Fibroblast of mammary gland (primary cell): ENCODE results near the gene PTPRM.

Source experiments
- DNase-seq: peaks from one replicate; pipeline ENCODE4 v3.0.0-alpha.2; 2010; ENCODE audit warnings: low read depth
- H3K4me3 ChIP-seq: 2 replicates; pipeline ENCODE4 v1.5.1; 2011; ENCODE audit warnings: low read depth, mild to moderate bottlenecking, low read length, moderate library complexity; ENCODE audit not compliant: control insufficient read depth
- TF ChIP-seq, protein P1 (sequence below): conservative IDR thresholded peaks from 2 replicates; pipeline ENCODE4 v1.5.1; 2011; ENCODE audit warnings: low read depth, low read length, inconsistent platforms; ENCODE audit not compliant: control insufficient read depth, insufficient read depth

Gene PTPRM

DNA sequence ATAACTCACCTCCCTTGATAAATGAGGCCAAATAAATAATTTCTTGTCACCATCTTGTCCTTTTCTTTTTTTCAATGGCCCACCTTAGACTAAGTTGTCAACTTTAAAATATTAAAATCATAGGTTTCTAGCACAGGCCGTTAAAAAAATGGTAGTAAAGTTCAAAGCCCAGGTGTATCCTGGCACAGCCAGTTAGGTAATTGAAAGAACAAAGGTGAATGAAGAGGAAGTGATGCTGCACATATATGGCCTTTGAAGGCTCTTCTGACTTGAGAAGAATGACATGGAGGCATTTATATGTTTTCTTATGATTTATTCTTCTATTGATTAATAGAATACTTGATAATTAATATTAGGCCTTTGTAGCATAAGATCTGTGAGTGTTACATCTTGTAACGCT is 208.7 kb downstream of the PTPRM start:
- no peak for DNase-seq
- TF ChIP-seq, protein P1, sequence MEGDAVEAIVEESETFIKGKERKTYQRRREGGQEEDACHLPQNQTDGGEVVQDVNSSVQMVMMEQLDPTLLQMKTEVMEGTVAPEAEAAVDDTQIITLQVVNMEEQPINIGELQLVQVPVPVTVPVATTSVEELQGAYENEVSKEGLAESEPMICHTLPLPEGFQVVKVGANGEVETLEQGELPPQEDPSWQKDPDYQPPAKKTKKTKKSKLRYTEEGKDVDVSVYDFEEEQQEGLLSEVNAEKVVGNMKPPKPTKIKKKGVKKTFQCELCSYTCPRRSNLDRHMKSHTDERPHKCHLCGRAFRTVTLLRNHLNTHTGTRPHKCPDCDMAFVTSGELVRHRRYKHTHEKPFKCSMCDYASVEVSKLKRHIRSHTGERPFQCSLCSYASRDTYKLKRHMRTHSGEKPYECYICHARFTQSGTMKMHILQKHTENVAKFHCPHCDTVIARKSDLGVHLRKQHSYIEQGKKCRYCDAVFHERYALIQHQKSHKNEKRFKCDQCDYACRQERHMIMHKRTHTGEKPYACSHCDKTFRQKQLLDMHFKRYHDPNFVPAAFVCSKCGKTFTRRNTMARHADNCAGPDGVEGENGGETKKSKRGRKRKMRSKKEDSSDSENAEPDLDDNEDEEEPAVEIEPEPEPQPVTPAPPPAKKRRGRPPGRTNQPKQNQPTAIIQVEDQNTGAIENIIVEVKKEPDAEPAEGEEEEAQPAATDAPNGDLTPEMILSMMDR = no peak
- no peak overlapping the region for H3K4me3 ChIP-seq

DNA sequence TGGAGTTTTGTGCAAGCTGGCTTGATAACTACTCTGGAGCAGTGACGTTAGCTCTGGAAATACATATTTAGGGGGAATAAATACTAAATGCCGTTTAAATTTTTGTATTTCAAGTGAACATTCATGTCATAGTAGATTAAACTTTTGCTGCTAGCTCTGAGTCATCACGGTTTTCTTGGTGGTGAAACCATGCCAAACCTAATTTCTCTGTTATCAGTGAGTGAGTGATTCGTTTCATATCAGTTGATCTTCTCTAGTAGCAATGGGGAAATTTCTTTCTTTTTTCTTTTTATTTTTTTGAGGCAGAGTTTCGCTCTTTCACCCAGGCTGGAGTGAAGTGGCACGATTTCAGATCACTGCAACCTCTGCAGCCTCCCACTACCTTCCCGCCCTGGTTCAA is 211.1 kb downstream of the PTPRM start:
- no peak for DNase-seq
- TF ChIP-seq, protein P1 = no peak
- H3K4me3 ChIP-seq = no peak overlapping the region

DNA sequence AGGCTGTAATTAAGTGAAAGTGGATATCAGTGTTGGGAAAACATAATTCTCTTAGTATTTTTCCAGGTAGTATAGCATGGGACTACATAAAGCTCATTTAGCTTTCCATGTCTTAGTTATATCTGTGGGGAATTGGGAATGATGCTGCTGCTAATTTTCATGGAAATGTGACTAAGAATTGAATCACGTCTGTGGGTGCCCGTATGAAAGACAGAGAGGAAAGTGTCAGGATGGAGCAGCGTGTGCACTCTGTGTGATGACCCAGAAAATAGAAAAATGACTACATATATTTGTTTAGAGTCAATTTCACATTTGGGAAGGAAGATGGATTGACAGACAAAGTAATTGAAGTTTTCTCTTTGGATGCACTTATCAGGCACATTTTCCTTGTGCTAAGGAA is 212.1 kb downstream of the PTPRM start:
- no peak for DNase-seq
- H3K4me3 ChIP-seq = no peak overlapping the region
- TF ChIP-seq, protein P1 = no peak

DNA sequence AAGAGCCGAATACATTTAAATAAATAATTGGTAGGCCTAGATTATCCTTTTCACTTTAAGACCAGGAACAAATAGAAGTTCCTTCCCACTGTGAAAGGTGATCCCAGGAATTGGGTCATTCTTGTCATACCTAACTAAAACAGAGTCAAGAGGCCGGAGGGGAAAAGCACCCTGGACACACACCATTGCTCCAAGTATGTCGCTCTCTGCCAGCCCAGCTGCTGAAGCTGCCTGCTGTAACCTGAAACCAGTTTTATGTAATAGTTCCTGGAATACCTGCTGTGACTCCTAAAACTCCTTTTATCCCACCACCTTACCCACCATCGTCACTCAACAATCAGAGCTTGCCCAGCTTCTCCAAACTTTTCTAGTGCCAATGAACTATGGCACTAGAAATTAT is 217.1 kb downstream of the PTPRM start:
- TF ChIP-seq, protein P1 = no peak
- DNase-seq = no peak
- no peak overlapping the region for H3K4me3 ChIP-seq

DNA sequence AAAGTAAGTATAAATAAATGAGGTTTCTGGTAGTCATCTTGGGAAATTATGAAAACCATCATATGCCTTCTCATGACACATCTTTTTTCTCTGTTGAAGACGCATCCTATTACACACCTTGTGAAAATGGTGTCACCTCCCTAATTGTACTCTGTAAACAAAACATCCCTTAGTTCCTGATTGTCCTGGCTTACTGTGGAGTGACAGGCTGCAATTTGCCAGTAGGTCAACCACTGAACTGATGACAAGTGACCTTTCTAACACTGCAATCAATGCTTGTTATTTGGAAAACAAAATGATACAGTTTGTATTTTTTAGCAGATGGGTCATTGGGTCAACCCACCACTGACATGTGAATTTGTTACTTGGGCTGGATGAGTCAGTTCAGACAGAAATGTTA is 219.5 kb downstream of the PTPRM start:
- no peak overlapping the region for H3K4me3 ChIP-seq
- no peak for DNase-seq
- TF ChIP-seq, protein P1 = no peak

DNA sequence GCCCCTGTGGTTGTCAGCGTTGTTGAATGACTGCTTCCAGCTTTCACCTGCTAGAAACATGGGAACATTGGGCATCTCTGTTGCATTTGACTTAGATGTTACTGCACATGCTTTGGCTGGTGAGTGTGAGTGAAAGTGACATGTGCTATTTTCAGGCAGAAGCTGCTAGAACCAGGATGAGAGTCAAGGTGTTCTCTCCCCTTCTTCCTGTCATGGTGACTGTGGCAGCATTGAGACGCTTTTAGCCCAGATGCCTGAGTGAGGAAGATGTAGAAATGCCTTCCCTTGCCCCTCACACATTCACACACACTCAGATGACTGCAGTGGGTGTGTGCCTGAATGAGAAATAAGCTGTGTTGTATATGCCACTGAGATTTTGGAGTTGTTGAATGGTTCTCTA is 220.2 kb downstream of the PTPRM start:
- TF ChIP-seq, protein P1 = no peak
- no peak overlapping the region for H3K4me3 ChIP-seq
- no peak for DNase-seq

DNA sequence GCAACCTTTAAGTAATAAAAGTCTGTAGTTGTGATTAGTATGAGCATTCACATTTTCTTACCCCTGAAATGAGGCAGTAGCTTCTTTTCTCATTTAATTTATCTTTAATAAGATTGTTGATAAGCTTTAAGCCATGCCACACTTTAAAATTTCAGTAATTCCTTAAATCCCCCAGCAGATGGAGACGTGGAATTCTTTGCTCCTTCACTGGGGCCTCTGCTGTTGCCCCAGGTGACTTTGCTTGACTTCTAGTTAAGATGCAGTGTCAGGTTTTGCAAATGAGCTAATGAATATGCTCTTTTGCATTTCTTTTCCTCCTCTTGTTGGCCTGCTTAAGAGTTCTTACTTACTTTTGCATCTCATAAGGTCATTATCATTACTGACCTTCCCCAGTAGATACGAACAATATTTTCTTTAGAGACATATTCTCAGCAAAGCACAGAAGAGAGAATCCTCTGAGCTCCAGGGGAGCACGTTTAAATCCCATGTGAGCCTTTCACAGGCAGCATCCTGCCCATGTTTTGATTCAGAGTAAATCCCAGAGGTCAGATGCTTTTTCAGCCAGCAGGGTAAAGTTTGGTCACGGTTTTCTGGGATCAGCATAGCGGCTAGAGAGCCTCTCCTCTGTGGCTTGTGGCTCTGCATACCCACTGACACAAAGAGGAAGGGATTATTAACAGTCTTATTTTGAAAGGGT is 222.9 kb downstream of the PTPRM start:
- peak; percentile 63 for DNase-seq
- H3K4me3 ChIP-seq = no peak overlapping the region
- TF ChIP-seq, protein P1 = peak; percentile 61
